H1 (cell line): ENCODE measurements around the gene HRH3. TPM values are rescaled to one million over a fixed set of nuclear protein-coding genes. Genes with fewer than 3 reads are reported as not detected.
A peak's percentile ranks its signal among the peaks of the same experiment; 100 is the strongest.

Source experiments
- CTCF ChIA-PET: fragments of 300-600 bp; sonication (Branson Sonifier 250); formaldehyde crosslinking; loops from one replicate; lab custom pipeline; 2021; ENCODE audit not compliant: partially characterized antibody; lab: Charles Lee
- POLR2A ChIA-PET: fragments of 300-600 bp; sonication (Branson Sonifier 250); formaldehyde crosslinking; loops from one replicate; lab custom pipeline; 2021; ENCODE audit warnings: inconsistent platforms; ENCODE audit not compliant: partially characterized antibody; lab: Charles Lee
- DNase-seq, 2 experiments: peaks; one replicate each; pipeline versions ENCODE4 v3.0.0 to v3.0.0-alpha.2; 2010 to 2022; ENCODE audit warnings: low spot score in 2 of 2, low read depth in 1 of 2, mixed read lengths in 1 of 2
- FAIRE-seq: peaks from 2 replicates; lab custom pipeline; 2011; peaks lifted over from hg19 to GRCh38; lab: Jason Lieb, UNC
- H2AFZ ChIP-seq: 2 replicates; pipeline ENCODE4 v1.8.1; 2012; ENCODE audit warnings: low read length, inconsistent platforms
- H2AK5ac ChIP-seq: 2 replicates; pipeline ENCODE4 v1.6.1; 2013; ENCODE audit warnings: low read depth, low read length
- H2BK120ac ChIP-seq: replicated peaks from 2 replicates; pipeline ENCODE3; 2013; ENCODE audit warnings: low read depth, low read length, inconsistent platforms
- H2BK12ac ChIP-seq: 2 replicates; pipeline ENCODE4 v1.6.1; 2013; ENCODE audit warnings: low read depth, low read length
- H2BK15ac ChIP-seq: 2 replicates; pipeline ENCODE4 v1.6.1; 2013; ENCODE audit warnings: low read length
- H2BK20ac ChIP-seq: 2 replicates; pipeline ENCODE4 v1.6.1; 2013; ENCODE audit warnings: low read length
- H2BK5ac ChIP-seq: 2 replicates; pipeline ENCODE4 v1.6.1; 2013; ENCODE audit warnings: low read depth, low read length
- H3K14ac ChIP-seq: 2 replicates; pipeline ENCODE4 v1.6.1; 2013; ENCODE audit warnings: inconsistent platforms; ENCODE audit not compliant: insufficient read length
- H3K18ac ChIP-seq: 2 replicates; pipeline ENCODE4 v1.6.1; 2013; ENCODE audit warnings: low read length; ENCODE audit errors: extremely low read depth
- H3K23ac ChIP-seq: 2 replicates; pipeline ENCODE4 v1.6.1; 2013; ENCODE audit warnings: inconsistent platforms; ENCODE audit not compliant: insufficient read length
- H3K23me2 ChIP-seq: 2 replicates; pipeline ENCODE4 v1.6.1; 2013; ENCODE audit warnings: low read depth, low read length
- H3K27ac ChIP-seq: 2 replicates; pipeline ENCODE4 v1.6.1; 2011; ENCODE audit warnings: low read depth, low read length, inconsistent platforms
- H3K27me3 ChIP-seq, 4 experiments: replicated peaks in 1 of 4; 1 replicate in 1 of 4; 2 replicates in 3 of 4; pipeline versions ENCODE4 v1.6.1 to v1.8.1; 2011 to 2013; ENCODE audit warnings: low read length in 3 of 4, mild to moderate bottlenecking in 3 of 4, inconsistent platforms in 2 of 4, mixed read lengths in 2 of 4, moderate library complexity in 1 of 4; ENCODE audit not compliant: control insufficient read depth in 3 of 4, insufficient read depth in 3 of 4; ENCODE audit errors: extremely low read depth in 1 of 4
- H3K36me3 ChIP-seq, 4 experiments: 2 replicates each; pipeline versions ENCODE4 v1.6.1 to v1.8.1; 2011 to 2013; ENCODE audit warnings: mild to moderate bottlenecking in 4 of 4, low read length in 3 of 4, moderate library complexity in 2 of 4, control low read depth in 1 of 4, inconsistent platforms in 1 of 4; ENCODE audit not compliant: insufficient read depth in 4 of 4, control insufficient read depth in 2 of 4
- H3K4ac ChIP-seq: replicated peaks from 2 replicates; pipeline ENCODE3; 2013; ENCODE audit warnings: low read length, low read depth, mixed read lengths, inconsistent platforms; ENCODE audit not compliant: insufficient read length
- H3K4me1 ChIP-seq, 4 experiments: replicated peaks in 1 of 4; 1 replicate in 1 of 4; 2 replicates in 3 of 4; pipeline versions ENCODE4 v1.6.1 to v1.8.1; 2011 to 2013; ENCODE audit warnings: low read length in 3 of 4, inconsistent platforms in 2 of 4, mixed read lengths in 1 of 4; ENCODE audit not compliant: insufficient read depth in 4 of 4, control insufficient read depth in 3 of 4
- H3K4me2 ChIP-seq, 2 experiments: 2 replicates each; pipeline versions ENCODE4 v1.6.1 to v1.8.1; 2011 to 2013; ENCODE audit warnings: low read depth in 2 of 2, low read length in 2 of 2, control low read depth in 1 of 2, inconsistent platforms in 1 of 2, mild to moderate bottlenecking in 1 of 2; ENCODE audit not compliant: insufficient read depth in 1 of 2
- H3K4me3 ChIP-seq, 4 experiments: fragments of 200-600, 300-600 bp in 1 of 4; sonication (generic), shearing (Covaris generic), sonication (Bioruptor Twin) in 1 of 4; 2 replicates each; pipeline versions ENCODE4 v1.5.1 to v1.8.1; 2011 to 2016; ENCODE audit warnings: low read length in 4 of 4, low read depth in 3 of 4, control low read depth in 2 of 4, inconsistent platforms in 2 of 4, mild to moderate bottlenecking in 2 of 4, mixed read lengths in 1 of 4, moderate library complexity in 1 of 4; ENCODE audit not compliant: insufficient read depth in 2 of 4; ENCODE audit errors: extremely low read depth in 1 of 4
- H3K56ac ChIP-seq: replicated peaks from 2 replicates; pipeline ENCODE3; 2013; ENCODE audit warnings: low read depth, mild to moderate bottlenecking, mixed read lengths, low read length, inconsistent platforms; ENCODE audit not compliant: insufficient read length
- H3K79me1 ChIP-seq: 2 replicates; pipeline ENCODE4 v1.6.1; 2013; ENCODE audit warnings: low read depth, low read length, control low read depth
- H3K79me2 ChIP-seq, 2 experiments: 2 replicates each; pipeline versions ENCODE4 v1.6.1 to v1.8.1; 2012 to 2013; ENCODE audit warnings: low read length in 2 of 2, mild to moderate bottlenecking in 2 of 2, inconsistent platforms in 1 of 2; ENCODE audit not compliant: insufficient read depth in 2 of 2, control insufficient read depth in 1 of 2
- H3K9ac ChIP-seq, 4 experiments: replicated peaks in 1 of 4; 1 replicate in 1 of 4; 2 replicates in 3 of 4; pipeline versions ENCODE4 v1.6.1 to v1.8.1; 2011 to 2013; ENCODE audit warnings: low read depth in 3 of 4, low read length in 3 of 4, control low read depth in 2 of 4, mild to moderate bottlenecking in 2 of 4, moderate library complexity in 2 of 4, inconsistent platforms in 1 of 4; ENCODE audit errors: extremely low read depth in 1 of 4
- H3K9me3 ChIP-seq, 2 experiments: 2 replicates each; pipeline versions ENCODE4 v1.6.1 to v1.8.1; 2012 to 2013; ENCODE audit warnings: mild to moderate bottlenecking in 2 of 2, moderate library complexity in 2 of 2, control low read depth in 1 of 2, inconsistent platforms in 1 of 2, low read depth in 1 of 2, low read length in 1 of 2, mixed read lengths in 1 of 2; ENCODE audit not compliant: insufficient read depth in 2 of 2
- H4K20me1 ChIP-seq, 2 experiments: replicated peaks in 1 of 2; 2 replicates each; pipeline versions ENCODE3 to v1.8.1; 2011 to 2013; ENCODE audit warnings: inconsistent platforms in 2 of 2, low read length in 2 of 2, mild to moderate bottlenecking in 1 of 2; ENCODE audit not compliant: insufficient read depth in 2 of 2, control insufficient read depth in 1 of 2
- H4K5ac ChIP-seq: 2 replicates; pipeline ENCODE4 v1.6.1; 2013; ENCODE audit warnings: low read length, low read depth, mixed read lengths, inconsistent platforms; ENCODE audit not compliant: insufficient read length
- H4K8ac ChIP-seq: 2 replicates; pipeline ENCODE4 v1.8.0; 2013; ENCODE audit warnings: mild to moderate bottlenecking, moderate library complexity, low read length, inconsistent platforms; ENCODE audit not compliant: insufficient read depth; ENCODE audit errors: extremely low read depth
- H4K91ac ChIP-seq: replicated peaks from 2 replicates; pipeline ENCODE3; 2013; ENCODE audit warnings: low read length, mixed read lengths, inconsistent platforms; ENCODE audit not compliant: insufficient read length
- NANOG ChIP-seq: IDR thresholded peaks from 2 replicates; pipeline ENCODE4 v1.6.1; 2011; ENCODE audit warnings: low read length, low read depth, mild to moderate bottlenecking, inconsistent platforms; ENCODE audit not compliant: insufficient read depth, poor library complexity, severe bottlenecking
- NRF1 ChIP-seq: IDR thresholded peaks from 2 replicates; pipeline ENCODE4 v1.6.1; 2011; ENCODE audit warnings: mild to moderate bottlenecking, low read depth, low read length, improper control_type of control experiment
- PHF8 ChIP-seq: fragments of 200-600 bp; sonication (generic); conservative IDR thresholded peaks from 2 replicates; pipeline ENCODE4 v1.7.1; 2012; ENCODE audit warnings: low read depth, mild to moderate bottlenecking, inconsistent platforms, low read length, moderate library complexity
- WGBS, 2 experiments: shearing (Covaris generic) in 1 of 2; methylation state at CpG; one replicate each; pipeline versions ENCODE4 v1.1.6 to v1.1.7; 2013 to 2015; ENCODE audit warnings: low lambda C conversion rate in 2 of 2, mixed read lengths in 2 of 2, inconsistent platforms in 1 of 2, low coverage in 1 of 2, missing lambda C conversion rate in 1 of 2; ENCODE audit not compliant: insufficient replicate concordance in 2 of 2, insufficient coverage in 1 of 2, insufficient read length in 1 of 2; ENCODE audit errors: extremely low coverage in 1 of 2, missing lambda C conversion rate in 1 of 2; 5-methylcytosine and 5-hydroxymethylcytosine counted together
- polyA plus RNA-seq, 7 experiments: library from polyadenylated mRNA; depleted of rRNA in 3 of 7; stranded (reverse) in 5 of 7; unstranded in 2 of 7; fragments of >200 nt in 5 of 7; fragments of 200-250 nt in 2 of 7; gene quantifications; 1 replicate in 5 of 7; 2 replicates in 1 of 7; 4 replicates in 1 of 7; pipeline versions ENCODE4 v1.2.1 to v1.2.3, GENCODE V29; 2011 to 2013; ENCODE audit warnings: missing spikeins in 2 of 7, mixed read lengths in 2 of 7
- total RNA-seq: library from RNA; stranded (reverse); fragmentation: NEBNext Ultra II Directional; extraction: Animal tissue kit (Norgen Biotek cat#: 25700); gene quantifications from 2 replicates; pipeline ENCODE4 v1.2.1, GENCODE V29; 2021
- TF ChIP-seq, protein P1 (sequence below): IDR thresholded peaks from 2 replicates; pipeline ENCODE4 v1.6.1; 2012; ENCODE audit warnings: low read length, inconsistent platforms

HRH3 gene
- total and polyA plus RNA-seq, 2 of the 8 experiments (the other 6 are each of a cell fraction or from before 2014, with no cell fraction given): 2.0 to 4.5 TPM

DNA sequence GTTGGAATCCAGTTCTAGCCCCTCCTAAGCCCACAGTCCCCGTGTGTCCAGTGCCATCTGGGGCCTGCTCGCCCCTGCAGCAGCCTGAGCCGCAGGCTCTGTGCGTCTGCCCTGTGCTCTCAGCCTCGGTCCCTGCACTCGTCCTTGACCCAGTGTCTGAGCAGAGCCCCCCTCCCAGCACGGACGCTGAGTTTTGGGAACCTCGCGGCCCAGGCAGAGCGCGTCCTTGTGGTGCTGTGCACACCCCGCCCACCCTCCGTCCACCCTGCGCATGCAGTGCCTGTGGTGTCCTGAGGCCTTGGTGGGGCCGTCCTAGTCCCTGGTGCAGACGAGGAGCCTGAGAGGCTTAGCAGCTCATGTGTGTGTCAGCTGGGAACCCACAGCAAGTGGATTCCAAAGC is 49.8 kb upstream of the HRH3 start:
- TF ChIP-seq NANOG (no peak), NRF1 (no peak), PHF8 (no peak)
- TF ChIP-seq, protein P1, sequence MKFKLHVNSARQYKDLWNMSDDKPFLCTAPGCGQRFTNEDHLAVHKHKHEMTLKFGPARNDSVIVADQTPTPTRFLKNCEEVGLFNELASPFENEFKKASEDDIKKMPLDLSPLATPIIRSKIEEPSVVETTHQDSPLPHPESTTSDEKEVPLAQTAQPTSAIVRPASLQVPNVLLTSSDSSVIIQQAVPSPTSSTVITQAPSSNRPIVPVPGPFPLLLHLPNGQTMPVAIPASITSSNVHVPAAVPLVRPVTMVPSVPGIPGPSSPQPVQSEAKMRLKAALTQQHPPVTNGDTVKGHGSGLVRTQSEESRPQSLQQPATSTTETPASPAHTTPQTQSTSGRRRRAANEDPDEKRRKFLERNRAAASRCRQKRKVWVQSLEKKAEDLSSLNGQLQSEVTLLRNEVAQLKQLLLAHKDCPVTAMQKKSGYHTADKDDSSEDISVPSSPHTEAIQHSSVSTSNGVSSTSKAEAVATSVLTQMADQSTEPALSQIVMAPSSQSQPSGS: no peak
- no peak overlapping the region for H4K91ac ChIP-seq
- H3K9ac ChIP-seq: no peak overlapping the region
- no peak for DNase-seq
- FAIRE-seq: no peak
- H4K5ac ChIP-seq: no peak overlapping the region
- H2AFZ ChIP-seq: no peak overlapping the region
- H2BK12ac ChIP-seq: no peak overlapping the region
- peak overlapping the region; percentile 52; the same call in 1 of the 2 replicates for H2BK5ac ChIP-seq
- peaks cover 3 to 15% (median 10%) of the 10 kb centered on the region in 4 experiments; a peak in 7 of 8 replicates for H3K36me3 ChIP-seq
- H3K27me3 ChIP-seq: no peaks in the 10 kb centered on the region
- no peak overlapping the region for H3K4ac ChIP-seq
- no peak overlapping the region for H2AK5ac ChIP-seq
- H3K79me2 ChIP-seq: no peaks in the 10 kb centered on the region
- no peak overlapping the region for H2BK20ac ChIP-seq
- POLR2A ChIA-PET: interaction anchor here (0.8 kb wide), 1 partner anchor 203 kb away, joined by 3 read pairs; no protein-coding TSS in a partner anchor
- H3K9me3 ChIP-seq: peaks cover 0 to 2% of the 10 kb centered on the region in 2 experiments; a peak in 2 of 4 replicates
- H3K18ac ChIP-seq: no peak overlapping the region
- no peak overlapping the region for H3K23ac ChIP-seq
- no peak overlapping the region for H3K4me3 ChIP-seq
- H3K14ac ChIP-seq: no peak overlapping the region
- no peak overlapping the region for H3K4me2 ChIP-seq
- H3K56ac ChIP-seq: no peak overlapping the region
- peaks cover 6% of the 10 kb centered on the region for H3K79me1 ChIP-seq
- H4K8ac ChIP-seq: no peak overlapping the region
- peaks cover 9% of the 10 kb centered on the region in 2 experiments for H4K20me1 ChIP-seq
- H3K4me1 ChIP-seq: no peaks in the 10 kb centered on the region
- H2BK120ac ChIP-seq: no peak overlapping the region
- 89% methylated on average over 16 of the region's 17 CpGs; no CpG with 5 or more reads in 1 of the 2 experiments for WGBS, 2 experiments
- CTCF ChIA-PET: interaction anchor here (1.4 kb wide), 1 partner anchor 135 kb away, joined by 3 read pairs; no protein-coding TSS in a partner anchor
- H3K27ac ChIP-seq: no peak overlapping the region
- no peak overlapping the region for H2BK15ac ChIP-seq
- no peaks in the 10 kb centered on the region for H3K23me2 ChIP-seq
